Measurements from ENCODE around the gene KIFC3. TPM values are rescaled to one million over a fixed set of nuclear protein-coding genes. Genes with fewer than 3 reads are reported as not detected.

Gene KIFC3
- total and polyA plus RNA-seq, 2 of the 13 experiments (the other 11 are each of a cell fraction or from before 2014, with no cell fraction given): 42.1 to 45.3 TPM

DNA sequence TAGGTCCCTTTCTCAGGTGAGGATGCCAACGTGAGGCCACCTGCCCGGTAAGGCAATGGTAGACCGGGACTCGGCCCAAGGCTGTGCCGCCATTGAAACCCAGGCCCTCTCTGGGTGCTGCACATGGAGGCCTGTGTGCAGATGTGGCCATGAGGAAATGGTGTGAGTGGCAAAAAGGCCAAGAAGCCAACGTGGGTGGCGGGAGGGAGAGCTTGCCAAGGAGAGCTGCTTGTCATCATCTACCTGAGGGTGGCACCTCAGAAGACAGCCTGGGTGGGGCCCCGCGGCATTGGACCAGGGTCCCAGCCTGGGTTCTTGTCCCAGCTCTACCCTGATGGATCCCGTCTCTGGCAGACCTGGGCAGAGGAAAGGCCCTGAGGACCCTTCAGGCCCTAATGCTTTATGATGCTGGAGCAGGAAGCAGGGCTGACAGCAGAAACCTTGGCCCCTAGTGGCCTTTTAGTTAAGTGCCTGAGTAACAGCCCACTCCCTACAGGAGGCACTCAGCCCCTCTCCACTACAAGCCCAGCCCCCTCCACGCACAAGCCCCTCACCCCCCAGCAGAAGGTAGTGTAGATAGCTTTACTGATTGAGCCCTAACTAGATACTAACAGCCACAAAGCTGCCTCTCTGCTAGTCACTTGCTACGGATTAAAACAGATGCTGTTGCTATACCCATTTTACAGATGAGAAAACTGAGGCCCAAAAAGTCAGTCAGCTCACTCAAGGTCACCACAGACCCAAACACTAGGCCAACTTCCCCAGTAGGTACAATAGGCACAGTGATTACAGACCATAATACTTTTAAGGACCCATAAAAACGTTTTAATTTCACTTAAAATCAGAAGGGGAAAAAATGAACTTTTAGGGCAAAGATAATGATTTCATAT, 26.2 kb upstream of the KIFC3 start (continued):
- TF ChIP-seq, protein P1, sequence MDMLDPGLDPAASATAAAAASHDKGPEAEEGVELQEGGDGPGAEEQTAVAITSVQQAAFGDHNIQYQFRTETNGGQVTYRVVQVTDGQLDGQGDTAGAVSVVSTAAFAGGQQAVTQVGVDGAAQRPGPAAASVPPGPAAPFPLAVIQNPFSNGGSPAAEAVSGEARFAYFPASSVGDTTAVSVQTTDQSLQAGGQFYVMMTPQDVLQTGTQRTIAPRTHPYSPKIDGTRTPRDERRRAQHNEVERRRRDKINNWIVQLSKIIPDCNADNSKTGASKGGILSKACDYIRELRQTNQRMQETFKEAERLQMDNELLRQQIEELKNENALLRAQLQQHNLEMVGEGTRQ (IDR thresholded peaks at IDR 0.05; ENCODE audit: low read depth, low read length): no peak
- TF ChIP-seq, protein P1 (CRISPR knock-in tag; IDR thresholded peaks at IDR 0.05; ENCODE audit: borderline replicate concordance): no peak
- TF ChIP-seq, protein P2, sequence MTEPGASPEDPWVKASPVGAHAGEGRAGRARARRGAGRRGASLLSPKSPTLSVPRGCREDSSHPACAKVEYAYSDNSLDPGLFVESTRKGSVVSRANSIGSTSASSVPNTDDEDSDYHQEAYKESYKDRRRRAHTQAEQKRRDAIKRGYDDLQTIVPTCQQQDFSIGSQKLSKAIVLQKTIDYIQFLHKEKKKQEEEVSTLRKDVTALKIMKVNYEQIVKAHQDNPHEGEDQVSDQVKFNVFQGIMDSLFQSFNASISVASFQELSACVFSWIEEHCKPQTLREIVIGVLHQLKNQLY (CRISPR knock-in tag; IDR thresholded peaks at IDR 0.05): no peak
- TF ChIP-seq PCBP2 (optimal IDR thresholded peaks at IDR 0.05; ENCODE audit: low read depth, low read length, poor library complexity, severe bottlenecking) (no peak), SOX5 (CRISPR knock-in tag; IDR thresholded peaks at IDR 0.05; ENCODE audit: borderline replicate concordance) (no peak), XBP1 (CRISPR knock-in tag; IDR thresholded peaks at IDR 0.05) (no peak), MED8 (CRISPR knock-in tag; IDR thresholded peaks at IDR 0.05; ENCODE audit: insufficient replicate concordance) (peak; percentile 27), FOSL2 (CRISPR knock-in tag; IDR thresholded peaks at IDR 0.05) (no peak), GATAD2A (CRISPR knock-in tag; IDR thresholded peaks at IDR 0.05) (no peak), SYNCRIP (IDR thresholded peaks at IDR 0.05; ENCODE audit: insufficient read depth, low read depth, low read length) (no peak), ZBTB7A (CRISPR knock-in tag; IDR thresholded peaks at IDR 0.05) (no peak), ZNF333 (CRISPR knock-in tag; IDR thresholded peaks at IDR 0.05; ENCODE audit: borderline replicate concordance) (0 out of 2 replicates have a peak, but pooled peaks have one; percentile 58), FOXP1 (IDR thresholded peaks at IDR 0.05) (no peak), FOXP1 (CRISPR knock-in tag; IDR thresholded peaks at IDR 0.05) (no peak), ZFY (CRISPR knock-in tag; IDR thresholded peaks at IDR 0.05) (0 out of 2 replicates have a peak, but pooled peaks have one; percentile 26), DPF2 (CRISPR knock-in tag; IDR thresholded peaks at IDR 0.05; ENCODE audit: borderline replicate concordance, low read depth) (no peak), SRF (IDR thresholded peaks at IDR 0.05; ENCODE audit: low read depth, low read length) (no peak)
- TF ChIP-seq, protein P3, sequence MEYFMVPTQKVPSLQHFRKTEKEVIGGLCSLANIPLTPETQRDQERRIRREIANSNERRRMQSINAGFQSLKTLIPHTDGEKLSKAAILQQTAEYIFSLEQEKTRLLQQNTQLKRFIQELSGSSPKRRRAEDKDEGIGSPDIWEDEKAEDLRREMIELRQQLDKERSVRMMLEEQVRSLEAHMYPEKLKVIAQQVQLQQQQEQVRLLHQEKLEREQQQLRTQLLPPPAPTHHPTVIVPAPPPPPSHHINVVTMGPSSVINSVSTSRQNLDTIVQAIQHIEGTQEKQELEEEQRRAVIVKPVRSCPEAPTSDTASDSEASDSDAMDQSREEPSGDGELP (IDR thresholded peaks at IDR 0.05; ENCODE audit: borderline replicate concordance, low read depth): no peak
- TF ChIP-seq, protein P4, sequence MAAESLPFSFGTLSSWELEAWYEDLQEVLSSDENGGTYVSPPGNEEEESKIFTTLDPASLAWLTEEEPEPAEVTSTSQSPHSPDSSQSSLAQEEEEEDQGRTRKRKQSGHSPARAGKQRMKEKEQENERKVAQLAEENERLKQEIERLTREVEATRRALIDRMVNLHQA (CRISPR knock-in tag; IDR thresholded peaks at IDR 0.05): no peak

All from HepG2 (cell line).